GM19372 (cell line): ENCODE measurements around the gene MVD.

Experiments used
- ATAC-seq: cut with Tn5 transposase; IDR thresholded peaks from one replicate; pipeline ENCODE4 v1.9.1; 2021; ENCODE audit warnings: mild to moderate bottlenecking, low read depth, moderate library complexity; ENCODE audit not compliant: unreplicated experiment

The MVD gene

GRCh38 chr16:88631384-88631783, 31.5 kb downstream of the MVD start:
- ATAC-seq, result no peak

- ATAC-seq, result no peak
These were observed 31.9 kb downstream of the MVD start for GRCh38 chr16:88630941-88631340.

GRCh38 chr16:88630433-88630832, 32.5 kb downstream of the MVD start:
- ATAC-seq, result no peak

GRCh38 chr16:88629835-88630234, 33.1 kb downstream of the MVD start:
- no peak for ATAC-seq

GRCh38 chr16:88628512-88628974, 34.3 kb downstream of the MVD start:
- ATAC-seq, result no peak

- no peak for ATAC-seq
These were observed 35.1 kb downstream of the MVD start for GRCh38 chr16:88627531-88628411.

- ATAC-seq, result no peak
These were observed 36.2 kb downstream of the MVD start for GRCh38 chr16:88626646-88627045.

- no peak for ATAC-seq
These were observed 37.8 kb downstream of the MVD start for GRCh38 chr16:88624977-88625576.

GRCh38 chr16:88624481-88624880, 38.4 kb downstream of the MVD start:
- ATAC-seq, result no peak

GRCh38 chr16:88623858-88624257, 39.0 kb downstream of the MVD start:
- ATAC-seq, result no peak

GRCh38 chr16:88622866-88623265, 40.0 kb downstream of the MVD start:
- ATAC-seq, result no peak

GRCh38 chr16:88622125-88622524, 40.8 kb downstream of the MVD start:
- no peak for ATAC-seq

- no peak for ATAC-seq
These were observed 42.8 kb downstream of the MVD start for GRCh38 chr16:88619859-88620815.

- no peak for ATAC-seq
These were observed 43.8 kb downstream of the MVD start for GRCh38 chr16:88618956-88619667.

- ATAC-seq, result no peak
These were observed 44.5 kb downstream of the MVD start for GRCh38 chr16:88618182-88618955.

- ATAC-seq, result no peak
These were observed 45.4 kb downstream of the MVD start for GRCh38 chr16:88617268-88618031.

- no peak for ATAC-seq
These were observed 46.2 kb downstream of the MVD start for GRCh38 chr16:88616736-88617135.

GRCh38 chr16:88616320-88616719, 46.6 kb downstream of the MVD start:
- no peak for ATAC-seq
